HG03095 (cell line): ENCODE results near the gene SYT1.

Experiments
- ATAC-seq: cut with Tn5 transposase; IDR thresholded peaks from one replicate; pipeline ENCODE4 v1.9.1; 2021; ENCODE audit warnings: moderate library complexity; ENCODE audit not compliant: unreplicated experiment

The SYT1 gene

DNA sequence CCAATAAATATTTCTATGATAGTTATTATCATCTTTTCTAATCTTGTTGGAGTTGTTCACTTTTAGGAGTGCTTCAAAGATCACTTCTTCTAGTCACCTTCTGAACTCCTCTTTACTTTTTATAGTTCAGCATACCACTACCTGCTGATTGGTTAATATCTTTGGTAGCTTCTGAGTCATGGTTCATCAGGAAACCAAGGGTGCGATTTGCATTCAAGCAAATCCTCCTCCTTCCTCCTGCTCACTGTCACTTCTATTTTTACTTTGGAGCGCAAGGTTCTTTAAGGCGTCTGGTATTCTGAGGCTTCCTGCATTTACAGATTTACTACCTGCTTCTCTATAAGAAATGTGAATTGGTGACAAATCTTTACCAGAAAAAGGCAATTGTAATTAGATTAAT, 24.0 kb downstream of the SYT1 start:
- peak; percentile 89 for ATAC-seq

- ATAC-seq, result no peak
Observed at GRCh38 chr12:78891646-78892353, 27.2 kb downstream of the SYT1 start.

DNA sequence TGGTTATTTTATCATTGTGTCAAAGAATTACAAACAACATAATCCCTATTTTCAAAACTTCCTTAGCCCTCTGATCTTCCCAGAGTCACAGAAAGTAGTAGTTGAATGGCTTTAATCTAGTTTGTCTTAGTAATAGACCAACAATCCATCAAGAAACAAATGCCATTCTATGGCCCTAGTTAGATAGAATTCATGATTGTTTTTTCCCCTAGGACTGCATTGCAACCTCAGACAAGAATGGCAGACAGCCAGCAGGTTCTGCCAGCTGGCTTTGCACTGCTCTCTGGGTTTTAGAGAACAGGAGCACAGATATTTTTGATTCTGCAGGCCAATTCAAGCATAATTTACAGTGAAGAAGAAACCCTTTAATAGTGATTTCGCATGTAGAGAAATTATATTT, 33.8 kb downstream of the SYT1 start:
- ATAC-seq, result no peak

- ATAC-seq, result no peak
Observed at GRCh38 chr12:78914859-78915331, 50.3 kb downstream of the SYT1 start.

GRCh38 chr12:78916845-78917480, 52.4 kb downstream of the SYT1 start:
- no peak for ATAC-seq

- no peak for ATAC-seq
Observed at GRCh38 chr12:78917513-78917912, 52.9 kb downstream of the SYT1 start.

DNA sequence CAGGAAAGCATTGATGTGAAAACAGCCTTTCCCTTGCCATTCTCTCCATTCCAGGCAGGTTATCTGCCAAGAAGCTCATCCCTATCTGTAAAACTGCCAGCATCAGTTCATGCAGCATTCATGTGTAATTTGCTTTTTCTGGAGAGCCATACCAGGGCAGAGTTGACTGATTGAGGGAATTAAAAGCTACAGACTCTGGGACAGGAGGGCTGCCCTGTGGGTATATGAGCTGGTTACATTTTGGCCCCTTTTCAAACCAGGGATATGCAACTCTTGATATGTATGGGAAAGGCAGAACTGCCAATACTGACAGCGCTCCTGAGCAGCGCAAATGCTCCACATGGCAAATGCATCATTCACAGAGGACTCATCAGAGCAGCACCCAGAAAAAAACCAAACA, 53.7 kb downstream of the SYT1 start:
- ATAC-seq, result no peak

DNA sequence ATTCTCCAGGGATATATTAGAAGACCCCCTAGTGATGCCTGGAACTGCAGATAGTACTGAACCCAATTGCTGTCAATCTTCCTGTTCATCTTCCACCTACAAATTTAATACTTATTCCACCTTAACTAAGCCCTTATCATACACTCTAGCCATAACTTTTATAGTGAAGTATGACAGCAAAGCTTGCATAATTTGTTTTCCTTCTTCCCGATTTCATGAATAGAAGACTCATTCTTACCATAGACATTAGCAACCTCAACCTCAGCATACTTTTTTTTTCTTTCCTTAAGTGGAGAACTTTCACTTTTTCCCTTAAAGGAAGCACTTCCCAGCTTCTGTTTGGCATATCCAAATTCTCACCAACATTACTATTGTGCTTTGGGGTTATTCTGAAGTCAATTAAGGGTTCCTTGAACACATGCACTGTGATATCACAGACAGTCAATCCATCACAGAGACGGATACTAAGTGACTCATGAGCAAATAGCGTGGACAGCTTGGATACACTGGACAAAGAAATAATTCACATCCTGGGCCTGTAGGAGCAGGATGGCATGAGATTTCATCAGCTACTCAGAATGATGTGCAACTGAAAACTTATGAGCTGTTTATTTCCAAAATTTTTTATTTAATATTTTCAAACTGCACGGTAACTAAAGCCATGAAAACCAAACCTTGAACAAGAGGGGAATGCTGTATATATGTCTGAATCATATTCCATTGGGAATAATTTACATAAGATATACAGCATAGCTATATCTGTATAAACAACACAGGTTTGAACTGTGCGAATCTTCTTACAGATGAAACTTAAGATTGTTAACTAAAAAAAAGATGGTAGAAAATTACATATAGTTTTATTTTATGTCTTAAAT, 63.9 kb downstream of the SYT1 start:
- no peak for ATAC-seq

- no peak for ATAC-seq
Observed at GRCh38 chr12:78929075-78929418, 64.5 kb downstream of the SYT1 start.

GRCh38 chr12:78931466-78931990, 67.0 kb downstream of the SYT1 start:
- no peak for ATAC-seq

DNA sequence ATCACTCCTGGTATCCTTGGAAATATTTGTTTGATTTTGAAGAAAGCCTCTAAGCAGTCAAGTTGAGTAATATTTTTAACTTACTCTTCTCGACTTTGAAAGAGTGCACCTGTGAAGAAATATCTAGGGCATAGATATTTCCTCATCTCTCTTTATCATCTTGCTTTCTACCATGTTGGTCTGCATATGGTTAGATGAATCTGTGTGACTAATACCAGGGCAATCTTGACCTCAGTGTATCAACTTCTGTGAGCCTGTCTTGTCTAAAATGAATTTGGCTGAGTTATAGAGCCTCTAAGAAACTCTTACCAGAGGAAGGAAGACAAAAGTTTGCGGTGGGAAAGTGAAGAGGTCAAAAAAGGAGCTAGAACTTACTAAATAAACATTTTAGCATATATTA, 68.4 kb downstream of the SYT1 start:
- no peak for ATAC-seq

DNA sequence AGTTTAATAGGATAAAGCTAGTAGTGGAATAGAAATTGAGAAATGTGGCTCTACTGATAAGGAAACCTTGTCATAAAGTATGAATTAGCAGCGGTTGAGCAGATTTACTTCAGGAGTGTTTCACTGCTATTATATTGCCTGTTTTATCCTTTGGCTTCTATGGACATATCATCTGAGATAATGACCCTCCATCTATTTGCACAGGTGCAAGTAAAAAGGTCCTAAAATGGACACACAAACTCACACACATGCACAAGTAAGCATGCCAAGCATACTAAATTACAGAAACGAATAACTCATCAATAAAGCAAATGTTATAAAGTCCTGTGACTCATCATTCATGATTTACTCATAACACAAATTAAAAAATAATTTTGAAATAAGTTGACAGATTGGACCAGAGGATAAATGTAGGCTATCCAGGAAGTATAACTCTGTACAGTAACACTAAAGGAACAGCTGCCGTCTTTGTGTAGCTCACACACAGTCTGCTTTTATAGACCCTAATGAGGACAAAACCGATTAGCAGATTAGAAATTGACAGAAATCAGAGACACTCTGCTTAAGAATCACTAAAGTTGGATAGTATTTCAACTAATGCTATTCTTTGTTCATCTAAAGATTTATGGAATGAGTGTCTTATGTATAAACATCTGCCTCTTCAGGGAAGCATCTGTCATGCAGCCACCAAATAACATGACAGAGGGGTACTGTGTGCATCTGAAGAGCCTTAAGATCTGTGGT, 73.9 kb downstream of the SYT1 start:
- ATAC-seq, result no peak

DNA sequence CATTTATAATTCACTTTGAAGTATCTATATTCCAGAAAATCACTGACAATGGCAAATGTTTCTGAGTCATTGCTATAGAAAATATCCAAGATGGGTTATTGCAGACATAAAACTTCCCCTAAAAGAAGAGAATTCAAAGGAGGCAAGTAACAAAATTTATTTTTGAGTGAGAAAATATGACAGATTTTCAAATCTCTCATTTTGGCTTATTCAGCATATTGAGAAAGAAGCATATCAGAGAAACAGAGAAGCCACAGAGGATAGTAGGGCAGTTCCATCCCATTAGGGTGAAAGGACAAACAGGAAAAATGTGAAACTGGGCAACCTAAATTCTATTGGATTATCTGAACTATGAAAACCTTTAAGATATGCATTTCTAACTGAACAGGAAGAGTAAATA, 85.0 kb downstream of the SYT1 start:
- ATAC-seq, result no peak

- ATAC-seq, result no peak
Observed at GRCh38 chr12:78951803-78952551, 87.4 kb downstream of the SYT1 start.

- ATAC-seq, result no peak
Observed at GRCh38 chr12:78952552-78952929, 88.0 kb downstream of the SYT1 start.

DNA sequence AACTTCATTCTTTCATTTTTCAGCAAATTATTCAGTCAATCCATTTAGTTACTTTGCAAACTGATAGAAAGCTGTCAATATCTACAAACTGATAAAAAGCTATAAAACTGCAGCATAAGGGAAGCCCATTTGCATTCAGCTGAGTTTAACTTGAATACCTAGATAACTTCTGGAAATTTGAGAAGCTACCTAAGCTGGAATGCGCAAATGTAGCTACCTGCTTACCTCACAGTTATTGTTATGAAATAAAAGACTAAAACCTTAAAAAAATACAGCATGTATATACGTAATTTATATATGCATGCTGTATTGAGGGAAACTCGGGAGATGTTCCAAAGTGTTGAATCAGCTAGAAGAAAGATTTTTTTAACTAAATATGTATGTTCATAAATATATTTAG, 94.4 kb downstream of the SYT1 start:
- ATAC-seq, result no peak

DNA sequence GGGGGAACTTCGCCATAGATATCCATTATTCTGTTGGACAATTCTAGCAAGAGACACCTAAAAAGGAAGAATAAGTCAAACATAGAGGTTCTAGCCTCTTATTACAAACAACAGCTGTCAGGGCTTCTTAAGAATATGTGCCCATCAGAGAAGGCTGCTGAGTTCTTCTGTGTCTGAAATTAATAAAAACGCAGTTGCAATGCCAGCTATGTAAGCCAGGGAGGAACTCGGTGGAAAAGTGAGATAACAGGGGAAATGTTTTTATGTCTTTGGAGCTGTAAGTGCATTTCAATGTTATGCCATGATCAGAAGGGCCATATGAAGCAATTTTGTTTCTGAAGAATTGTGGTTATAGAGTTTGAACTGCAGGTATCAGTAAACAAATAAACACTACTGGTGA, 95.0 kb downstream of the SYT1 start:
- ATAC-seq, result no peak

GRCh38 chr12:78961171-78961570, 96.6 kb downstream of the SYT1 start:
- ATAC-seq, result no peak

DNA sequence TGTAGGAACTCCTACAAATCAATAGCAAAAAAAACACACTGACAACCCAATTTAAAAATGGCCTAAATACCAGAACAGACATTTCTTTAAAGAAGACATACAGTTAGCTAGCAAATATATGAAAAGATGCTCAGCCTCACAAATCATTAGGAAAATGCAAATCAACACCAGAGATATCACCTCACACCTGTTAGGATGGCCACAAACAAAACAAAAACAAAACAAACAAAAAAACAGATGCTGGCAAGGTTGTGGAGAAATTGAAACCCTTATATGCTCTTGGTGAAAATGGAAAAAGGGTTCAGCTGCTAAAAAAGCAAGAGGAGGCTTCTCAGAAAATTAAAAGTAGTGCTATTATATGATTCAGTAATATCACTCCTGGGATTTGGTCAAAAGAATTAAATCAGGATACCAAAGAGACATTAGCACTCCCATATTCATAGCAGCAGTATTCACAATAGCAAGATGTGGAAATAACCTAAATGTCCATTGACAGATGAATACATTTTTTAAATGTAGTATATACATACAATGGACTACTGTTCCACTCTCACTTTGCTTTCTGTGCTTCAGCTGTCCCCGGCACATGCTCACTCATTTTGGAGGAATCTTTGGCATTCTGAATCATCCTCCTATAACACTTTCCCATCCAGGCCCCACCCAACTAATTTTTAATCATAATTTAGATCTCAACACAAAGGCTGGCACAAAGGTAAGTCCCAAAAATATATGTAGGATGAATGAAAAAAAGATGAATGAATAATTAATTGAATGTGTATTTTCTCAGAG, 99.1 kb downstream of the SYT1 start:
- no peak for ATAC-seq
